ENCODE measurements around the gene GPR45.

- TF ChIP-seq POLR2AphosphoS5 (IDR thresholded peaks at IDR 0.05; ENCODE audit: low read depth, low read length) (no peak), POLR2A (IDR thresholded peaks at IDR 0.05; ENCODE audit: low read depth, low read length) (no peak), TAF1 (IDR thresholded peaks at IDR 0.05; ENCODE audit: low read depth, low read length) (no peak), SPI1 (IDR thresholded peaks at IDR 0.05; ENCODE audit: low read depth, low read length) (no peak)
These were observed 8.3 kb downstream of the GPR45 start for GRCh38 chr2:105249891-105250290.

Measured in GM12891 (cell line).